Keratinocyte (primary cell): ENCODE measurements around the gene ERC1.

Source experiments
- EZH2 ChIP-seq: IDR thresholded peaks from one replicate; pipeline ENCODE4 v1.6.1; 2012; ENCODE audit warnings: inconsistent platforms, mild to moderate bottlenecking, low read length, moderate library complexity
- TF ChIP-seq, protein P1 (sequence below), 3 experiments: IDR thresholded peaks in 1 of 3; conservative IDR thresholded peaks in 1 of 3; optimal IDR thresholded peaks in 1 of 3; 2 replicates in 2 of 3; 3 replicates in 1 of 3; pipeline versions ENCODE3 to v1.5.1; 2011; ENCODE audit warnings: low read length in 3 of 3, mild to moderate bottlenecking in 3 of 3, moderate library complexity in 2 of 3, control low read depth in 1 of 3, inconsistent platforms in 1 of 3; ENCODE audit not compliant: insufficient read depth in 2 of 3; ENCODE audit errors: extremely low read depth in 1 of 3

DNA sequence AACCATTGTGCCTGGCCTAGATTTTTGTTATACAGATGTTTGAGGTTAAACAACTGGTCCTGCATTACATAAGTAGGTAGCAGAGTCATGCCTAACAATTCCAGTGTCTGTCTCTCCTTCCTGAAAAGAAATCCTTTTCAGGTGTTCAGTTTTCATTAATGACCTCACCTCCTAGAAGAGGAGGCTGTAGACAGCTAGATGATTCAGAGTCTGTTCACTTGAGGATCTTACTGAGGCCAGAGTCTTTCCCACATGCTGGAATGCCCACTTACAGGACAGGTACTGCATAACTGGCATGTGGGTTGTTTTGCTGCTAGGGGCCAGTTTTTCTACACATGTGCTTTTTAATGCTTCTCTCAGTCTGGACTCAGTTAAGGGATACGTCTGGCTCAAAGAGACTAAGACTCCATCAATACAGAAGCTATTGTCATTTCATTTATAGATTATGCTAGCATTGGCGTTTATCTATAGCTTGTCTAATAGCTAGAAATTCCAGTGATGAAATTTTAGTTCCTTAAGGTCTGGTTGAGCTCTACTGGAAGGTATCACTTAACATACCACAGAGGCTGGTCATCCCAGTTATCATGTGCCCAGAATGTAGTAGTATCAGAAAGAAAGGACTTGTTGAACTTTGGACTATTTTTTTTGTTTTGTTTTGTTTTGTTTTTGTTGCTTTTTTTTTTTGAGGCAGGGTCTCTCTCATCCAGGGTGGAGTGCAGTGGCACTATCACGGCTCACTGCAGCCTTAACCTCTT, 206.4 kb downstream of the ERC1 start:
- TF ChIP-seq, protein P1, sequence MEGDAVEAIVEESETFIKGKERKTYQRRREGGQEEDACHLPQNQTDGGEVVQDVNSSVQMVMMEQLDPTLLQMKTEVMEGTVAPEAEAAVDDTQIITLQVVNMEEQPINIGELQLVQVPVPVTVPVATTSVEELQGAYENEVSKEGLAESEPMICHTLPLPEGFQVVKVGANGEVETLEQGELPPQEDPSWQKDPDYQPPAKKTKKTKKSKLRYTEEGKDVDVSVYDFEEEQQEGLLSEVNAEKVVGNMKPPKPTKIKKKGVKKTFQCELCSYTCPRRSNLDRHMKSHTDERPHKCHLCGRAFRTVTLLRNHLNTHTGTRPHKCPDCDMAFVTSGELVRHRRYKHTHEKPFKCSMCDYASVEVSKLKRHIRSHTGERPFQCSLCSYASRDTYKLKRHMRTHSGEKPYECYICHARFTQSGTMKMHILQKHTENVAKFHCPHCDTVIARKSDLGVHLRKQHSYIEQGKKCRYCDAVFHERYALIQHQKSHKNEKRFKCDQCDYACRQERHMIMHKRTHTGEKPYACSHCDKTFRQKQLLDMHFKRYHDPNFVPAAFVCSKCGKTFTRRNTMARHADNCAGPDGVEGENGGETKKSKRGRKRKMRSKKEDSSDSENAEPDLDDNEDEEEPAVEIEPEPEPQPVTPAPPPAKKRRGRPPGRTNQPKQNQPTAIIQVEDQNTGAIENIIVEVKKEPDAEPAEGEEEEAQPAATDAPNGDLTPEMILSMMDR (optimal IDR thresholded peaks at IDR 0.05 in 1 of 3, IDR thresholded peaks at IDR 0.05 in 1 of 3, conservative IDR thresholded peaks at IDR 0.05 in 1 of 3; ENCODE audit: extremely low read depth in 1 of 3, insufficient read depth in 2 of 3, low read length in 3 of 3): no peak
- TF ChIP-seq EZH2: no peak
